ENCODE measurements around the gene CKAP5.
A peak's percentile ranks its signal among the peaks of the same experiment; 100 is the strongest.

Gene CKAP5

GRCh38 chr11:46845740-46846509 lies at the start of gene CKAP5:
Gene CKAP5 (minus strand): TSS chr11:46846280. CDS start chr11:46821231, 25,049 bp downstream.
- H3K9ac ChIP-seq (ENCODE audit: low read length in 2 of 2) = peak within 1 kb of the TSS; percentile 81 to 91
- peaks cover 10% of the 10 kb centered on the region for H3K4me1 ChIP-seq (ENCODE audit: control insufficient read depth, insufficient read depth, low read length)
- H3K27ac ChIP-seq (ENCODE audit: low read length) = no peak within 1 kb of the TSS
- H3K36me3 ChIP-seq (ENCODE audit: control insufficient read depth in 2 of 2, insufficient read depth in 2 of 2, low read length in 2 of 2) = no peaks in the 10 kb centered on the region
- H3K9me3 ChIP-seq (ENCODE audit: control insufficient read depth in 2 of 2, low read length in 2 of 2) = no peaks in the 10 kb centered on the region
- no peaks in the 10 kb centered on the region for H3K27me3 ChIP-seq (ENCODE audit: control insufficient read depth in 1 of 2, insufficient read depth in 2 of 2, low read length in 2 of 2)
- peak within 1 kb of the TSS; percentile 92 to 96 for H3K4me3 ChIP-seq (ENCODE audit: low read length in 2 of 2)

GRCh38 chr11:46895821-46896220 lies 49.7 kb upstream of the CKAP5 start:
- H3K4me3 ChIP-seq (ENCODE audit: low read length in 2 of 2) = no peak overlapping the region
- H3K4me1 ChIP-seq (ENCODE audit: control insufficient read depth, insufficient read depth, low read length) = peaks cover 13% of the 10 kb centered on the region
- H3K27ac ChIP-seq (ENCODE audit: low read length) = no peak overlapping the region
- no peaks in the 10 kb centered on the region for H3K9me3 ChIP-seq (ENCODE audit: control insufficient read depth in 2 of 2, low read length in 2 of 2)
- H3K9ac ChIP-seq (ENCODE audit: low read length in 2 of 2) = no peak overlapping the region
- H3K36me3 ChIP-seq (ENCODE audit: control insufficient read depth in 2 of 2, insufficient read depth in 2 of 2, low read length in 2 of 2) = peaks cover 7 to 24% of the 10 kb centered on the region in 2 donors
- H3K27me3 ChIP-seq (ENCODE audit: control insufficient read depth in 1 of 2, insufficient read depth in 2 of 2, low read length in 2 of 2) = no peaks in the 10 kb centered on the region

DNA sequence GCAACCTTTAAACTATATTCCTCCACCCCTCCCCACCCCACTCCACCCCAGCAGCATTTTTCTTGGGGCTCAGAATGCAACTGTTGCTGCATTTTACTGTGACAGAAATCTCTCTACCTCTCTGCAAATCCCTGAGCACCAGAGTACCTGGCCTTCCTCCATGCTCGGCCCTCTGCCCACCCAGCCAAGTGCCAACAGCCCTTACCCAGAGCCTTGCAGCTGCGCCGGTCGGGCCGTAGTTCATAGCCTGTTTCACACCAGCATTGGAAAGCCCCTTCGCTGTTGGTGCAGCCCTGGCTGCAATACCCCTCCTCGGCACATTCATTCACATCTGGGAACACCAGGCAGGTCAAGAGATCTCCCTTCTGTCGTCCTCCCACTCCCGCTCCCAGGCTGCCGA lies 48.9 kb upstream of the CKAP5 start:
- peaks cover 7 to 22% of the 10 kb centered on the region in 2 donors for H3K36me3 ChIP-seq (ENCODE audit: control insufficient read depth in 2 of 2, insufficient read depth in 2 of 2, low read length in 2 of 2)
- H3K27me3 ChIP-seq (ENCODE audit: control insufficient read depth in 1 of 2, insufficient read depth in 2 of 2, low read length in 2 of 2) = no peaks in the 10 kb centered on the region
- no peak overlapping the region for H3K9ac ChIP-seq (ENCODE audit: low read length in 2 of 2)
- no peaks in the 10 kb centered on the region for H3K9me3 ChIP-seq (ENCODE audit: control insufficient read depth in 2 of 2, low read length in 2 of 2)
- peaks cover 13% of the 10 kb centered on the region for H3K4me1 ChIP-seq (ENCODE audit: control insufficient read depth, insufficient read depth, low read length)
- H3K27ac ChIP-seq (ENCODE audit: low read length) = no peak overlapping the region
- no peak overlapping the region for H3K4me3 ChIP-seq (ENCODE audit: low read length in 2 of 2)

DNA sequence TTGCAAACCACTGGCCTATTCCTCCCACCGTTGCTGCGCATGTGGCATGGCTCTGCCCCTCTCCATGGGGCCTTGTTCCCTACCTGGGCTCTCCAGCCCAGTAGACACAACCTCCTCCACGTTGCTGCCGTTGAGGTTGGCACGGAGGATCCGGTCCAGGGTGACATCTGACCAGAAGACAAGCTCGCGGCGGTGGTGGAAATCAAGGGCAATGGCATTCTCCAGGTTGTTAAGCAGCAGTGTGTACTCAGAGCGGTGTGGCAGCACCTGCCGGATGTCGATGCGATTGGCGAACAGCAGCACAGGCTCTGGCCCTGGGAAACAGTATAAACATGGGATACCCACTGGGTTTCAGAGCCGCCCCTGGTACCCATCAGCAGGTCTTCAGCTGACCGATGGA lies 48.4 kb upstream of the CKAP5 start:
- Histone ChIP-seq H3K9ac (ENCODE audit: low read length in 2 of 2) (no peak overlapping the region), H3K27ac (ENCODE audit: low read length) (no peak overlapping the region), H3K4me3 (ENCODE audit: low read length in 2 of 2) (no peak overlapping the region), H3K27me3 (ENCODE audit: control insufficient read depth in 1 of 2, insufficient read depth in 2 of 2, low read length in 2 of 2) (no peaks in the 10 kb centered on the region), H3K4me1 (ENCODE audit: control insufficient read depth, insufficient read depth, low read length) (peaks cover 13% of the 10 kb centered on the region), H3K36me3 (ENCODE audit: control insufficient read depth in 2 of 2, insufficient read depth in 2 of 2, low read length in 2 of 2) (peaks cover 7 to 17% of the 10 kb centered on the region in 2 donors), H3K9me3 (ENCODE audit: control insufficient read depth in 2 of 2, low read length in 2 of 2) (no peaks in the 10 kb centered on the region)

DNA sequence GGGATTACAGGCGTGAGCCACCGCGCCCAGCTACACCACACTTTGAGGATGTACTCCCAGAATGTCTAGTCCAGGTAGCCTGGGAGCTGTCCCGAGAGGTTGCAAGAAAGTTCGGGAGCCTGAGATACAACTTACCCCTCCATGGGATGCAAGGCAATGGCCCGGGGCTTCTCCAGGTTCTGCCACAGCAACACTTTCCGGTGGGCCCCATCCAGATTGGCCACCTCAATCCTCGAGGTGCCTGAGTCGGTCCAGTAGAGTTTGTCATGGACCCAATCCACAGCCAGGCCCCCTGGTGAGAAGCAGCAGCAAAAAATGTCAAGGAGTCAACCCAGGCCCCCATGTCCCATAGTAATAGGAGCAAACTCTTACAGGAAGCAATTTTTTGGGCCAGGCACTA lies 46.8 kb upstream of the CKAP5 start:
- Histone ChIP-seq H3K27me3 (ENCODE audit: control insufficient read depth in 1 of 2, insufficient read depth in 2 of 2, low read length in 2 of 2) (no peaks in the 10 kb centered on the region), H3K27ac (ENCODE audit: low read length) (no peak overlapping the region), H3K9ac (ENCODE audit: low read length in 2 of 2) (no peak overlapping the region), H3K9me3 (ENCODE audit: control insufficient read depth in 2 of 2, low read length in 2 of 2) (no peaks in the 10 kb centered on the region), H3K4me1 (ENCODE audit: control insufficient read depth, insufficient read depth, low read length) (peaks cover 13% of the 10 kb centered on the region), H3K36me3 (ENCODE audit: control insufficient read depth in 2 of 2, insufficient read depth in 2 of 2, low read length in 2 of 2) (peaks cover 10 to 19% of the 10 kb centered on the region in 2 donors), H3K4me3 (ENCODE audit: low read length in 2 of 2) (no peak overlapping the region)

DNA sequence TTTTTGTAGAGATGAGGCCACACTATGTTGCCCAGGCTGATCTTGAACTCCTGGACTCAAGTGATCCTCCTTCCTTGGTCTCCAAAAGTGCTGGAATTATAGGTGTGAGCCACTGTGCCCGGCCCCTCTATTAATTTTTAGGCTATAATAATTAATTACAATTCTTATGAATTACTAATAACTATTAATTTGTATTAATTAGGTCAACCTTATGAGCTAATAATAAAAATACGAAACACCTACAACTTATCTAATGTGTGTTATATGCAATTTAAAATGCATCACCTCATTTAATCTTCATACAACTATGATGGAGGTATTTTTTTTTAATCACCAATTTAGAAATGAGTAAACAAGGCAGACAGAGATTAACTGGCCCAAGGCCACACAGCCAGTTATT lies 46.0 kb upstream of the CKAP5 start:
- H3K36me3 ChIP-seq (ENCODE audit: control insufficient read depth in 2 of 2, insufficient read depth in 2 of 2, low read length in 2 of 2) = peaks cover 10 to 19% of the 10 kb centered on the region in 2 donors
- peaks cover 13% of the 10 kb centered on the region for H3K4me1 ChIP-seq (ENCODE audit: control insufficient read depth, insufficient read depth, low read length)
- H3K4me3 ChIP-seq (ENCODE audit: low read length in 2 of 2) = no peak overlapping the region
- H3K9me3 ChIP-seq (ENCODE audit: control insufficient read depth in 2 of 2, low read length in 2 of 2) = no peaks in the 10 kb centered on the region
- H3K9ac ChIP-seq (ENCODE audit: low read length in 2 of 2) = no peak overlapping the region
- H3K27me3 ChIP-seq (ENCODE audit: control insufficient read depth in 1 of 2, insufficient read depth in 2 of 2, low read length in 2 of 2) = no peaks in the 10 kb centered on the region
- no peak overlapping the region for H3K27ac ChIP-seq (ENCODE audit: low read length)

DNA sequence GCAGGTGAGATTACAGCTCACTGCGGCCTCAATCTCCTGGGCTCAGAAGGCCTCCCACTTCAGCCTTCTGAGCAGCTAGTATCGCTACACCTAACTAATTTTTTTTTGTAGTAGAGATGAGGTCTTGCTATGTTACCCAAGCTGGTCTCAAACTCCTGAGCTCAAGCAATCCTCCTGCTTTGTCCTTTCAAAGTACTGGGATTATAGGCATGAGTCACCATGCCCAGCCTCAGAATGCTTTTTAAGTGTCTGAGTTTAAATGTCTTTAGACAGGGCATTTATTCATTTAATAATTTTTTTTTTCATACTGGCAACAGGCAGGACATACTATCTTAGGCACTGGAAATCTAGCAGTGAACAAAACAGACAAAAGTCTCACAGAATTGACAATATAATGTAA lies 44.6 kb upstream of the CKAP5 start:
- Histone ChIP-seq H3K4me3 (ENCODE audit: low read length in 2 of 2) (no peak overlapping the region), H3K27ac (ENCODE audit: low read length) (no peak overlapping the region), H3K9ac (ENCODE audit: low read length in 2 of 2) (no peak overlapping the region), H3K9me3 (ENCODE audit: control insufficient read depth in 2 of 2, low read length in 2 of 2) (no peaks in the 10 kb centered on the region), H3K4me1 (ENCODE audit: control insufficient read depth, insufficient read depth, low read length) (peaks cover 2% of the 10 kb centered on the region), H3K36me3 (ENCODE audit: control insufficient read depth in 2 of 2, insufficient read depth in 2 of 2, low read length in 2 of 2) (peaks cover 10 to 29% of the 10 kb centered on the region in 2 donors), H3K27me3 (ENCODE audit: control insufficient read depth in 1 of 2, insufficient read depth in 2 of 2, low read length in 2 of 2) (no peaks in the 10 kb centered on the region)

- H3K9ac ChIP-seq (ENCODE audit: low read length in 2 of 2) = no peak overlapping the region
- H3K27ac ChIP-seq (ENCODE audit: low read length) = no peak overlapping the region
- H3K4me1 ChIP-seq (ENCODE audit: control insufficient read depth, insufficient read depth, low read length) = no peaks in the 10 kb centered on the region
- H3K36me3 ChIP-seq (ENCODE audit: control insufficient read depth in 2 of 2, insufficient read depth in 2 of 2, low read length in 2 of 2) = peaks cover 10 to 29% of the 10 kb centered on the region in 2 donors
- no peaks in the 10 kb centered on the region for H3K27me3 ChIP-seq (ENCODE audit: control insufficient read depth in 1 of 2, insufficient read depth in 2 of 2, low read length in 2 of 2)
- no peaks in the 10 kb centered on the region for H3K9me3 ChIP-seq (ENCODE audit: control insufficient read depth in 2 of 2, low read length in 2 of 2)
- no peak overlapping the region for H3K4me3 ChIP-seq (ENCODE audit: low read length in 2 of 2)
Observed at GRCh38 chr11:46889689-46890475, 43.8 kb upstream of the CKAP5 start.

DNA sequence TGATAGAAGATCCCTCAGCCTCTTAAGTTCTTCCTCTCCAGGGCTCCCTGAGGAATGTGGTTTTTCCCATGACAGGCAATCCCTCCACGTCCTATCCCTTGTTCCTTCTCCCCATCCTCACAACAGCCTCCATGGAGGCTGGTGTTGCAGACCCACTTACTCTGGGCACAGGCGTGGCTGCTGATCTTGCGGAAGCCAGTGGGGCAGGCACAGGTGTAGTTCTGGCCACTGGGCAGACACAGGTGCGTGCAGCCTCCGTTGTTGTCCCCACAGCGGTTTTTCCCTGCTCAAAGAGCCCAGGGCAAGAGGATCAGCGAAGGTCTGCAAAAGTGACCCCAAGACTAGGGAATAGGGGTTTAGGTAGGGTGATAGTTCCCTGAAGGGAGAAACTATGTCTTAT lies 43.2 kb upstream of the CKAP5 start:
- Histone ChIP-seq H3K27me3 (ENCODE audit: control insufficient read depth in 1 of 2, insufficient read depth in 2 of 2, low read length in 2 of 2) (no peaks in the 10 kb centered on the region), H3K4me3 (ENCODE audit: low read length in 2 of 2) (no peak overlapping the region), H3K4me1 (ENCODE audit: control insufficient read depth, insufficient read depth, low read length) (no peaks in the 10 kb centered on the region), H3K27ac (ENCODE audit: low read length) (no peak overlapping the region), H3K9ac (ENCODE audit: low read length in 2 of 2) (no peak overlapping the region), H3K36me3 (ENCODE audit: control insufficient read depth in 2 of 2, insufficient read depth in 2 of 2, low read length in 2 of 2) (peaks cover 7 to 24% of the 10 kb centered on the region in 2 donors), H3K9me3 (ENCODE audit: control insufficient read depth in 2 of 2, low read length in 2 of 2) (no peaks in the 10 kb centered on the region)

DNA sequence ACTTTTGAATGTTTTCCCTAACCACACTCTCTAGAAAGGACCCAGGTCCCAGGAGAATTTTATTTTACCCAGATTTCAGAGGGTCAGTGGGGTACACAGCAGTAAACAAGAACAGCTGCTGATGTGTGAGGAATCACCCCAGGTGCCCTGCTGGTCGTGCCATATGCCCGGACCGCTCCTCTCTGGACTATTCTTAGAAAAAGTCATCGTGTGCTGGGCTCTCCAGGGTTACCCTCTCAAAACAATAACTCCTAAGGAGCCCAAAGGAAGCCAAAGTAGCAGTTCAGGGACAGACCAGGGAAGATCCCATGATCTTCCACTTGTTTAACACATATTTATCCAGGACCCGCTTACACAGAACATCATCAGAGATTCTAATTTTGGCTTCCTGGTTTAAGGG lies 42.6 kb upstream of the CKAP5 start:
- Histone ChIP-seq H3K36me3 (ENCODE audit: control insufficient read depth in 2 of 2, insufficient read depth in 2 of 2, low read length in 2 of 2) (peaks cover 7 to 26% of the 10 kb centered on the region in 2 donors), H3K9me3 (ENCODE audit: control insufficient read depth in 2 of 2, low read length in 2 of 2) (no peaks in the 10 kb centered on the region), H3K9ac (ENCODE audit: low read length in 2 of 2) (no peak overlapping the region), H3K27ac (ENCODE audit: low read length) (no peak overlapping the region), H3K27me3 (ENCODE audit: control insufficient read depth in 1 of 2, insufficient read depth in 2 of 2, low read length in 2 of 2) (no peaks in the 10 kb centered on the region), H3K4me3 (ENCODE audit: low read length in 2 of 2) (no peak overlapping the region), H3K4me1 (ENCODE audit: control insufficient read depth, insufficient read depth, low read length) (no peaks in the 10 kb centered on the region)

- peaks cover 3 to 21% of the 10 kb centered on the region in 2 donors for H3K36me3 ChIP-seq (ENCODE audit: control insufficient read depth in 2 of 2, insufficient read depth in 2 of 2, low read length in 2 of 2)
- H3K4me1 ChIP-seq (ENCODE audit: control insufficient read depth, insufficient read depth, low read length) = no peaks in the 10 kb centered on the region
- no peaks in the 10 kb centered on the region for H3K9me3 ChIP-seq (ENCODE audit: control insufficient read depth in 2 of 2, low read length in 2 of 2)
- no peak overlapping the region for H3K4me3 ChIP-seq (ENCODE audit: low read length in 2 of 2)
- H3K27ac ChIP-seq (ENCODE audit: low read length) = no peak overlapping the region
- H3K9ac ChIP-seq (ENCODE audit: low read length in 2 of 2) = no peak overlapping the region
- H3K27me3 ChIP-seq (ENCODE audit: control insufficient read depth in 1 of 2, insufficient read depth in 2 of 2, low read length in 2 of 2) = no peaks in the 10 kb centered on the region
Observed at GRCh38 chr11:46886211-46886610, 40.1 kb upstream of the CKAP5 start.
